GM21390 (cell line): ENCODE measurements around the gene LDLRAD4.
"Not testable (repeated sequence)": the region's sequence is repeated elsewhere in the genome, so short reads cannot be mapped to it uniquely, and the experiment has no call there.

Experiments used
- ATAC-seq: cut with Tn5 transposase; IDR thresholded peaks from one replicate; pipeline ENCODE4 v1.9.1; 2021; ENCODE audit not compliant: unreplicated experiment

The LDLRAD4 gene

GRCh38 chr18:13640266-13640860 is 421.8 kb downstream of the LDLRAD4 start:
- ATAC-seq: no peak

GRCh38 chr18:13641551-13642439 is 423.2 kb downstream of the LDLRAD4 start:
- no peak for ATAC-seq

- ATAC-seq: no peak
Observed at GRCh38 chr18:13642440-13642827, 423.9 kb downstream of the LDLRAD4 start.

DNA sequence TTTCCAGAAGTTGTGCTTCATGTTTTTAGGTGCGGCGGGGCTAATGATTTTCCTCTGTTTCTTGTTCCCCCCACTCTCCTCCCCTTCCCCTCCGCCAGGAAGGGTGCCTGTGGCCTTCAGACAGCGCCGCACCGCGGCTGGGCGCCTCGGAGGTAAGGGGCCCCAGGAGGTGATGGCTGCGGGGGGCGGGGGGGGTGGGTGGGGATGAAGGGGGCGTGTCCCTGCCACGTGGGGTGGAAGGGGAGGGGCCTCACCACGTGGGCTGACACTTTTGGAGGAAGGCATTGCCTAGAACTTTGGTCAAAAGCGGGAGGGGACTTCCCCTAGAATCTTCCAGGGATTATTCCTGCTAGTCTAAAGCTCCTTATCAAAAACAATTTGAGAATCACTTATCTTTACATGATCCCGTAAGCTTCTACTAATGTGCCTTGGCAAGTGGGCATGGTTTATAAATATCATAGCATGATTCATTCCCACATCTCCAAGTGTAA is 424.7 kb downstream of the LDLRAD4 start:
- ATAC-seq: no peak

GRCh38 chr18:13645093-13645492 is 426.5 kb downstream of the LDLRAD4 start:
- ATAC-seq: no peak

GRCh38 chr18:13646633-13647032 is 428.1 kb downstream of the LDLRAD4 start:
- ATAC-seq: no peak

GRCh38 chr18:13647761-13648160 is 429.2 kb downstream of the LDLRAD4 start:
- ATAC-seq: no peak

DNA sequence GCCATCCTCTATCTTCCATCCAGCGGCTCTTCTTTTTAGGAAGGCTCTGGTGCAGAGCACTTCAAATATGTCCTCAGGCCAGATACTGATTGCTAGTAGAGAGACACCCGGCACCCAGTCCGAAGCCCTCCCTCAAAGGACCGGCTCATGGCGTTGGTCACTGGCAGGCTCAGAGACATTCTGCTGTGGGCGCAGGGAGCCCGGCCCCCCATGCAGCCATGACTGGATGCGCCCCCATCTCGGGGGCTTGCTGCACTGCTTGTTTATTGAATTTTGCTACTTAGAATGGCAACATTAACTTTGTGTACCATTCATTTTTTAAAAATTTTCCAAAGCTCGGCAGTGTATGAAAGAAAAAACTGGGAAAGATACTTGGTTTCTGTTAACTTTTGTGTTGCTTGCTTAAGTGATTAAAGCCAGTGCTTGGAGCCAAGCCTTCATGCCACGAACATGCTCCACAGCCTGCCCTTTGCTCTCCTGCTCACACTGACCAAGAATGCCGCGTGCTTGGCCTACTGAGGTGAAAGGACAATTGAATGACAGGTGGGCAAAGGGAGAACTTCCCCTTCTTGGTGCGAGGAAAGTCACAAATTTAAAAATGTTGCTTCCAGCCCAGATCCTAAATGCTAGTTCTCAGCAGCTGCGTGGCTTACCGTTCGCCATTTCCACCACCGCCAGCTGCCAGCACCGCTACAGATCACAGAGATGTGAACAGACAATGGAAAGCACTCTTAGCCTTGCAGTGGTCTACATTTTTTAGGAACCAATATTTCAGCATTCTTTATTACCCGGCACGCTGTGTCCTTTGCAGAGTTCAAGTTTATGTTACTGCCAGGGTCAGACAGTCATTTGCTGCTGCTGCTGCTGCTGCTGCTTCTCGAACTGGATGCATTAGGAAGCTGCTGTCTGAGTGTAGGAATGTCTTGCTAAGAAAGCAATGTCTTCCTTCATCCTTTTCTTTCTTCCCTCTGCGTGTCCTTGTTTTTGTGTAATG is 431.1 kb downstream of the LDLRAD4 start:
- no peak for ATAC-seq

DNA sequence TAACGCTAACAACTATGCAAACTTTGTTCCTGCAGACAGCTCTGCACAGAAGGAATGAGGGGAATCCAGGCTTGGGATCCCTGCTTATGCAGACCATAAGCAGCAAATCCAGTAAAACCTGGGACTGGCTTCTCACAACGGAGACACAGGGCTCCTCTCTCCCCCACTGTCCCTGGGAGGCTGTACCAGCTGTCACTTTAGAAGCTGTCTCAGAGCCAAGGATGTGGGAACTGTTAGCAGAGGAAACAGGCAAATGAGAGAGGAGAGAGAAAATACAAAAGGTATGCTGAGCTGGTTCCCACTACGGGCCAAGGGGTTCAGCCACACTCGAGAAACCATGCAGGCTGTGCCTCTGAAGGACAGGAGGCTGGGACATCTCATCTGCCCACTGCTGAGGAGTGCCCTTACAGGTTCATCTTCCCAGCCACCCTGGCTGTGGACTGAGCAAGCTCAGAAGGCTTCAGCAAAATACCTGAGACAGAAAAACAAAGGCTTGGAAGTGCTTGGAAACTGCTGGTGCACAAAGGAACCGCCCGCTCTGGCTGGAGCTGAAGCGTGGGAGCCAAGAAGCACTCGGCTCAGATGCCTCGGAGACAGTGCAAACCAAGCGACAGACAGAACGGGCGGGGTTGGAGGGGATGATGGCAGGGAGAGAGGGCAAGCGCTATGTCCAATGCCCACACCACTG is 435.3 kb downstream of the LDLRAD4 start:
- no peak for ATAC-seq

GRCh38 chr18:13657974-13658373 is 439.4 kb downstream of the LDLRAD4 start:
- ATAC-seq: no peak

DNA sequence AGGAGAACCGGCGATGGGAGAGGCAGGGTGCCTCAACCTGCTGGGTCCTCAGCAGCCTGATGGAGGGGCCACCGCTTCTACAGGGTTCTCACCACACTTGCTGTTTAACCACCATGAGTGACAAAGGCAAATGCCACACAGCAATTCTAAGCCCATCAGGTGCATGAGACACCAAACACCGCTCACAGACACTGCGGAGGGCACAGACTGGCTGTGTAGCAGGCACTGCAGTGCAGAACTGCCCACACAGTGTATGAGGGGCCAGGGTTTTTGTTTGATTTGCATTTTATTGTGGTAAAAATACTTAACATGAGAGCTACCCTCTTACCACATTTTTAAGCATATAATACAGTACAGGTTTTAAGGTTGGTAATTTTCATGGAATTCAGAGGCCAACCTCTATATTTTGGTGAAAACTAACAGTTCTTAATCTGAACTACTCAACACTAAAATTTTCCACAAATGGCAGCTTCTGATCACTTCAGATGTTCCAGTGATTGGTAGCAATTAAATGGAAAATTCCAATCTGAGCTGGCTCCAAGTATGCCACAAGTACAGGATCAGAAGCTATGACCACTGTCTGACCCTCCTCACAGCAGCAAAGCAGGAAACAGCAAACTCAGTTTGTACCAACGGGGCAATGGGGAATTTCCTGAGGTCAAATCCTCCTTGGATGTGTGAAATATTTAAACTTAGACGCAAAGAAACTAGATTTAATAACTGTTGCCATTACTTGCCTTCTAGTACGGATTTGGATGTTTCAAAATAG is 440.1 kb downstream of the LDLRAD4 start:
- no peak for ATAC-seq

- no peak for ATAC-seq
Observed at GRCh38 chr18:13660510-13660909, 441.9 kb downstream of the LDLRAD4 start.

DNA sequence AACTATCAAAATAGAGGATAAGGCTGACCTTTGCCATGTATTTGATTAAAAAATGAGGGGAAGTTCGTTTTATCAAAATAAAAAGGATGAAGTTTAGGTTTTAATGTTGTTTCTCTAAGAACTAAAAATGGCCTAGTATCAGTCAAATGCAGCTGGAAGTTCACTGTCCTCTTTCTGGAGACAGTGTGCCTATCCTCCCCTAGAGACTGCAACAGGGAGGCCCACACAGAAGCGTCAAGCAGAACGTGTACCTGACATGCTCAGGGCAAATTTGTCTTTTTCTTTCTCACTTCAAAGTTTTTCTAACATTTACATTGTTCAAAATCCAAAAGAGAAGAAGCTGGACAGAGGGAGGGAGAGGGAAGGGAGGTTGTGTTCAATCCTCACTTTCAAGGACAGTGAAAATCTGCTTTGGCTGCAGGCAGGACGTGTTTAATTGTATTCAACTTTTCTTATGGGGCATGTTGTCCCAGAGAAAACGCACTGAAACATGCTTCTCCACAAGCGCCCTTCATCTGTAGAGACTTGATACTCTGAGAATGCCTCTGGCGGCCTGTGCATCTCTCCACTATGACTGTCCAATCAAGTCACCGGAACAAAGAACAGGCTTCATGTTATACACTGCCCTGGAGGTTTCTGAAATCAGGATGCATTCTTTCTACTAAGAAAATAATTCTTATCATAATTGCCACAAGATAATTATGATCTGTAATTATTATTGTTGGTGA is 442.7 kb downstream of the LDLRAD4 start:
- ATAC-seq: no peak

GRCh38 chr18:13661779-13662256 is 443.3 kb downstream of the LDLRAD4 start:
- no peak for ATAC-seq

- no peak for ATAC-seq
Observed at GRCh38 chr18:13672657-13673056, 454.1 kb downstream of the LDLRAD4 start.

DNA sequence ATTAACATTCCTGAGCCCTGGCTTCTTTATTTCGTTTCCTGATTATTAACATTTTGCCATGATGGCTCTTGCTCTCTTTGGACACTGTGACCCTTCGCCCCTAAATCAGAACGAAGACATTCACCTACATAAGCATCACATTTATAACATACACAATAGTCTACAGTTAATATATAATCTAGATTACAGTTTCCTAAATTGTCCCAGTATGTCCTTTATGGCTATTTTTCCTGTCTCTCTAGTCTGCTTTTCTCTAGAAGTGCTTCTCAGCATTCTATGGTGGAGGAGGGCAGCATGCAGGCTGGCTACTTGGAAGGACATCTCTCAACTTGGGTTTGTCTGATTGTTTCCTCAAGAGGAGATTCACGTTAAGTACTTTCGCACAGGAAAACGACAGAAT is 457.9 kb downstream of the LDLRAD4 start:
- no peak for ATAC-seq

DNA sequence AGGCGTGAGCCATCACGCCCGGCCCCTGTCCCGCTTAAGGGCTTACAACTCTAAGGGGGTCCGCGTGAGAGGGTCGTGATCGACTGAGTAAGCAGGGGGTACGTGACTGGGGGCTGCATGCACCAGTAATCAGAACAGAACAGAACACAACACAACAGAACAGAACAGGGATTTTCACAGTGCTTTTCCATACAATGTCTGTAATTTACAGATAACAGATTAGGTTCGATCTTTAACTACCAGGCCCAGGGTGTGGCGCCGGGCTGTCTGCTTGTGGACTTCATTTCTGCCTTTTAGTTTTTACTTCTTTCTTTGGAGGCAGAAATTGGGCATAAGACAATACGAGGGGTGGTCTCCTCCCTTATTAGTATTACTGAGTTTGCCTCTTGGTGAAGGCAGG is 458.8 kb downstream of the LDLRAD4 start:
- not testable (repeated sequence) for ATAC-seq

DNA sequence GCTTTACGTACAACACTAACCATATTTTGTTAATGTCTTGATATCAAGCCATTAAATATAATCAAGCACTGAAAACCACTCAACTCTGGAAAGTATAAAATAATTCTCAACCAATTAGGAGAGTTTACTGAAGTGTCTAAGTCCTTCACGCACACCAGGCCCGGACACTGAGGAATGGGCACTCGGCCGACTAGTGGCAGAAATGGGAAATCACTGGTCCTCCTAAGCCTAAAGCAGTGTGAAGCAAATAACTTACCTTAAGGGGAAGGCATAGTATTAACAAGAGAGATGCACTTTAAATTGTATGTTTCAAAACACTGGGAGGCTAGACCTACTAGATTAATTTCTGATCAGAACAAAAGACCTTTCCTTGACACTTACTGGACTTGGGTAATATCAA is 462.1 kb downstream of the LDLRAD4 start:
- ATAC-seq: no peak

- ATAC-seq: no peak
Observed at GRCh38 chr18:13681701-13682100, 463.1 kb downstream of the LDLRAD4 start.
